Testis (tissue), 3 donors: ENCODE measurements around the gene SNX7. TPM values are rescaled to one million over a fixed set of nuclear protein-coding genes. Genes with fewer than 3 reads are reported as not detected.

Experiments used
- DNase-seq: peaks from one replicate; pipeline ENCODE4 v3.0.0-alpha.2; 2019
- H3K27ac ChIP-seq, 2 donors: fragments of 200-600 bp; sonication (generic); one replicate each; pipeline ENCODE4 v1.5.1; 2019
- H3K27me3 ChIP-seq: fragments of 200-600 bp; sonication (generic); one replicate; pipeline ENCODE4 v1.5.1; 2019
- H3K36me3 ChIP-seq: fragments of 200-600 bp; sonication (generic); one replicate; pipeline ENCODE4 v1.5.1; 2017; ENCODE audit warnings: low read depth; ENCODE audit errors: missing control alignments
- H3K4me1 ChIP-seq: fragments of 200-600 bp; sonication (generic); one replicate; pipeline ENCODE4 v1.5.1; 2019
- H3K4me3 ChIP-seq, 2 donors: fragments of 200-600 bp; sonication (generic); one replicate each; pipeline ENCODE4 v1.5.1; 2017 to 2019
- H3K9me3 ChIP-seq: fragments of 200-600 bp; sonication (generic); one replicate; pipeline ENCODE4 v1.5.1; 2017
- POLR2A ChIP-seq: fragments of 450-650 bp; IDR thresholded peaks from one replicate; pipeline ENCODE4 v1.6.1; 2017; ENCODE audit warnings: antibody characterized with exemption, mild to moderate bottlenecking, moderate library complexity
- WGBS, 2 donors: methylation state at CpG; one replicate each; pipeline ENCODE4 v1.1.5; 2018; 5-methylcytosine and 5-hydroxymethylcytosine counted together
- intact Hi-C: fragments of 100-400 bp; cut with DNase I; formaldehyde crosslinking; loops from one replicate; pipeline ENCODE4 v1.15.1; 2023; ENCODE audit warnings: low total_unique reads
- polyA plus RNA-seq: library from polyadenylated mRNA; stranded (reverse); fragments of 350-450 nt; fragmentation: Illumina TruSeq; extraction: RNeasy Lipid Tissue Mini Kit (QIAGEN cat#74804); gene quantifications from one replicate; pipeline ENCODE4 v1.2.3, GENCODE V29; 2014; ENCODE audit warnings: low read depth, low replicate concordance; ENCODE audit not compliant: insufficient read depth
- total RNA-seq, 2 donors: library from RNA; depleted of rRNA; stranded (reverse); fragments of >200 nt; gene quantifications; one replicate each; pipeline ENCODE4 v1.2.3, GENCODE V29; 2016
- TF ChIP-seq, protein P1 (sequence below), 3 experiments: fragments of 450-650 bp in 2 of 3; fragments of 200-600 bp in 1 of 3; sonication (generic) in 1 of 3; IDR thresholded peaks; one replicate each; pipeline ENCODE4 v1.5.1; 2016 to 2019; ENCODE audit warnings: antibody characterized with exemption in 3 of 3, mild to moderate bottlenecking in 2 of 3, moderate library complexity in 1 of 3

SNX7 gene
- total and polyA plus RNA-seq, 3 donors from 2014 or later = 29.7 to 36.2 (median 32.0) TPM

DNA sequence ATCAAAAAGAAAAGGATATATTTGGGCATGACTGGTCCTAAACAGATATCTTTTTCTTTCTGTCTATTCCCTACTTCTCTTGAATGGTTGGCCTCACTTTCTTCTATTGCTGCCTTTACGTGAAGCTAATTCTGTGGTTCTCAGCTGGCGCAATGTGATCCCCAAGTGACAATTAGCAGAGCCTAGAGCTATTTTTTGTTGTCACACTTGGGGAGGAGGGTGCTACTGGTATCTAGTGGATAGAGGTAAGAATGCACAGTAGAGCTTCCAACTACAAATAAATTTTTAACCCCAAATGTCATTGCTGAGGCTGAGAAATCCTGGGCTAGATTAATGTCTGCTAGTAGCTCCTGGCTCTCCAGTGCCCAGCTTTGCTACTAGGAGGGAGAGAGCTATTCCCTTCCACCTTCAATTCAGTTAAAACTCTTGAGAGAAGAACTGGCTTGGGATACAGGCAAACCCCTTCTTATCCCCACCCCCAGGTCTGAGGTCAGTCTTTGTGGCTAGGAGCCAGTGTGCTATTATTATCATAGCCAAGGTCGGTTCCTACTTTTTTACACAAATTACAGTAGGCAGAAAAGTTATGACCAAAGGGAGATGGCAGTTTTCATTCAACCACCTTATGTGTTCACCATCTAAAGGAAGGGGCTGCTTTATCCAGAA is 102.1 kb downstream of the SNX7 start:
- intact Hi-C loops = no loop called here

DNA sequence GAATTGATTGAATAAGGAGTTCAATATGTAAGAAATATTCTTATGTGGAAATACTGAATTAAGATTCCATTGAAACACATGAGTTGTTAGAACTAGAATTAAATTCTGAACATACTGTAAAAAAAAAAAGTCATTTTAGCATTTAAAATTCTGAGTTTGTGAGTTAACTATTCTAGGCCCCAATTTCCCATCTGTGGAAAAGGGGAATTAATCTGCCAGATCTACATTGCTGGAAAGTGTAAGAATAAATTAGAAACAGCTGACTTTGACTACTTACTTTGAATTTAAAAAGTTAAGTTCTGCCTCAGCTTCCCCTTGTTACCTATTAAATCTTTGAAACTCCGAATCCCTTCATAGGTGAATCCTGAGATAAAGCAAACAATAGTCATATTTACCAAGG is 103.0 kb downstream of the SNX7 start:
- intact Hi-C loops = no loop called here
- WGBS, 2 donors = 94% methylated on average over 1 of the region's 1 CpG
- Histone ChIP-seq H3K36me3 (no peaks in the 10 kb centered on the region), H3K27me3 (no peaks in the 10 kb centered on the region), H3K4me1 (peaks cover 3% of the 10 kb centered on the region), H3K9me3 (no peaks in the 10 kb centered on the region), H3K4me3 (no peak overlapping the region), H3K27ac (no peak overlapping the region)
- no peak for DNase-seq
- TF ChIP-seq, protein P1, sequence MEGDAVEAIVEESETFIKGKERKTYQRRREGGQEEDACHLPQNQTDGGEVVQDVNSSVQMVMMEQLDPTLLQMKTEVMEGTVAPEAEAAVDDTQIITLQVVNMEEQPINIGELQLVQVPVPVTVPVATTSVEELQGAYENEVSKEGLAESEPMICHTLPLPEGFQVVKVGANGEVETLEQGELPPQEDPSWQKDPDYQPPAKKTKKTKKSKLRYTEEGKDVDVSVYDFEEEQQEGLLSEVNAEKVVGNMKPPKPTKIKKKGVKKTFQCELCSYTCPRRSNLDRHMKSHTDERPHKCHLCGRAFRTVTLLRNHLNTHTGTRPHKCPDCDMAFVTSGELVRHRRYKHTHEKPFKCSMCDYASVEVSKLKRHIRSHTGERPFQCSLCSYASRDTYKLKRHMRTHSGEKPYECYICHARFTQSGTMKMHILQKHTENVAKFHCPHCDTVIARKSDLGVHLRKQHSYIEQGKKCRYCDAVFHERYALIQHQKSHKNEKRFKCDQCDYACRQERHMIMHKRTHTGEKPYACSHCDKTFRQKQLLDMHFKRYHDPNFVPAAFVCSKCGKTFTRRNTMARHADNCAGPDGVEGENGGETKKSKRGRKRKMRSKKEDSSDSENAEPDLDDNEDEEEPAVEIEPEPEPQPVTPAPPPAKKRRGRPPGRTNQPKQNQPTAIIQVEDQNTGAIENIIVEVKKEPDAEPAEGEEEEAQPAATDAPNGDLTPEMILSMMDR (IDR thresholded peaks at IDR 0.05) = no peak
- no peak for TF ChIP-seq POLR2A

More for the DNA sequence above, 102.1 kb downstream of the SNX7 start:
- Histone ChIP-seq H3K27ac (no peak overlapping the region), H3K27me3 (no peaks in the 10 kb centered on the region), H3K36me3 (no peaks in the 10 kb centered on the region), H3K4me3 (no peak overlapping the region), H3K9me3 (no peaks in the 10 kb centered on the region), H3K4me1 (peaks cover 3% of the 10 kb centered on the region)
- no peak for TF ChIP-seq POLR2A
- TF ChIP-seq, protein P1 (IDR thresholded peaks at IDR 0.05) = no peak
- DNase-seq = no peak
- 69 to 71% methylated on average over 3 of the region's 3 CpGs for WGBS, 2 donors

DNA sequence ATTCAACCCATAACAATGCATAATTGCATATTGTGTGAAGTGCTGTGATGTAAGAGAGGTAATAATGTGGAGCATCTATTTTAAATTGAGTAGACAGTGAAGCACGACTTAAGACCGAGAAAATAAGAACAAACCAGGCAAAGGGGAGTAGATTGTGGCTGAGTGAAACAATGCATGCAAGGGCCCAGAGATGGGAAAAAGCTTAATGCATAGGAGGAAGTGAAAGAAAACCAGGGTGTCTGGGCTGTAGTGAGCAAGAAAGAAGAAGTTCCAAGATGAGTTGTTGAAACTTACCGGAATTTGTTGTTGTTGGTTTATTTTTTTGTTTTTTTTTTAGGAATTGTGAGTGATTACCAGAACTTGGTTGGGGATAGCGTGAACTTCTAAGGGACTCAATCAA is 104.7 kb downstream of the SNX7 start:
- peaks cover 3% of the 10 kb centered on the region for H3K4me1 ChIP-seq
- WGBS, 2 donors = 91 to 92% methylated on average over 4 of the region's 4 CpGs
- intact Hi-C loops = no loop called here
- no peak for DNase-seq
- no peak overlapping the region for H3K27ac ChIP-seq
- no peaks in the 10 kb centered on the region for H3K36me3 ChIP-seq
- no peak overlapping the region for H3K4me3 ChIP-seq
- TF ChIP-seq POLR2A = no peak
- TF ChIP-seq, protein P1 (IDR thresholded peaks at IDR 0.05) = no peak
- no peaks in the 10 kb centered on the region for H3K9me3 ChIP-seq
- H3K27me3 ChIP-seq = no peaks in the 10 kb centered on the region

GRCh38 chr1:98769162-98769561 is 107.6 kb downstream of the SNX7 start:
- 21 to 52% methylated on average over 3 of the region's 3 CpGs for WGBS, 2 donors
- no peak for DNase-seq
- intact Hi-C loops = no loop called here
- no peaks in the 10 kb centered on the region for H3K9me3 ChIP-seq
- H3K27ac ChIP-seq = no peak overlapping the region
- no peaks in the 10 kb centered on the region for H3K4me1 ChIP-seq
- no peaks in the 10 kb centered on the region for H3K27me3 ChIP-seq
- no peak for TF ChIP-seq POLR2A
- TF ChIP-seq, protein P1 (IDR thresholded peaks at IDR 0.05) = no peak
- no peak overlapping the region for H3K4me3 ChIP-seq
- H3K36me3 ChIP-seq = no peaks in the 10 kb centered on the region

GRCh38 chr1:98781906-98782305 is 120.4 kb downstream of the SNX7 start:
- Histone ChIP-seq H3K27ac (no peak overlapping the region), H3K27me3 (no peaks in the 10 kb centered on the region), H3K36me3 (no peaks in the 10 kb centered on the region), H3K9me3 (no peaks in the 10 kb centered on the region), H3K4me3 (no peak overlapping the region), H3K4me1 (no peaks in the 10 kb centered on the region)
- TF ChIP-seq POLR2A = no peak
- TF ChIP-seq, protein P1 (IDR thresholded peaks at IDR 0.05) = no peak
- intact Hi-C loops = no loop called here
- DNase-seq = no peak
- 90 to 92% methylated on average over 2 of the region's 2 CpGs for WGBS, 2 donors
